Cerebellar cortex (tissue), 1 donor: ENCODE measurements around the gene ADGRG4.

Source experiments
- DNase-seq: peaks from one replicate; pipeline ENCODE4 v3.0.0-alpha.2; 2015; ENCODE audit warnings: low spot score

Gene ADGRG4

DNA sequence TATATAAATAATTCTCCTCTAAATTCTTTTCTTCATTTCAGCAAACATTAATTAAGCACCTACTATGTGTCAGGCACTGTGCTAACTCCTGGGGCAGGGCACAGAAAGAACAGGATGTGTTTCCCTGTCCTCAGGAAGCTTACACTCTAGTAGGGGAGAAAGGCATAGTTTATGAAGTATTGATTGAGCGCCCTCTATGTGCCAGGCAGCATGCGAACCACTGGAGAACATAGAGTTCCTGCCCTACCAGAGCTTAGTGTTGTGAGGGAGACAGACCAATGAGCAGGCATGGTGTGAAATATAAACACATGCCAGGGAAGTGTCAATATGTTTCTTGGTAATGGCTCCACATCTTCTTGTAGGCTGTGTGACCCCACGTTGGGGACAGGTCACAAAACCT, 3.7 kb downstream of the ADGRG4 start:
- DNase-seq = no peak

DNA sequence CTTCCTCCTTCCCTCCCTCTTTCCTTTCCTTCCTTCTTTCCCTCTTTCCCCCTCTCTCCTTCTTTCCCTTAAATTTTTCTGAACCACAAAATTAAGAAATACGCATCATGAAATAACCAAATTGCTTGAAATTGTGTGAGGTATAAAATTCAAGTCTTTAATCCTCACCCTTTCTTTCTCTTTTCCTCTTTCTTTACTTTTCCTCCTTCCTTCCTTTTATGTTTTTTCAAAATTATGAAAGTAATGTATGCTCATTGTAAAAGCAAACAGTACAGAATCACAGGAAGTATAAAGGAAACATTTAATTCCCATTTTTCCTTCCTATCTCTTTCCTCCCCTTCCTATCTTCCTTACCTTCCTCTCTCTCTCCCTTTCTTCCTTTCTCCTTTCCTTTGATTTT, 5.4 kb downstream of the ADGRG4 start:
- no peak for DNase-seq

DNA sequence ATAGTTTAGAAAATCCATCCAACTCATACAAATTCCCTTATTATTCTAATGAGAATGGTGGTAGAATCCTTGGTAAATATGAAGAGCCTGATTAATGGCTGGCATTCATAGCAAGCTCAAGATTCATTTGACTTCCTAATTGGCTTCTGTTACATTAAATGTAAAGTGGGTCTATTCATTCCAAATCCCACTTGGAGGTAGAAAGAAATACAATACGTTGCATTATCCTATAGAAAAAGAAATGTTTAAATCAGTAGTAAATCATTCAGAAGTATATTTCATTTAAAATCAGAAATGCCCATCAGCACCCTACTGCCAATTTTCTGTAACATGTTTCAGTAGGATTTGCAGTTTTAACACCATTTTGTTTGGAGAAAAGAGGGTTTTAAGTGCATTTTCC, 6.7 kb downstream of the ADGRG4 start:
- DNase-seq = no peak

DNA sequence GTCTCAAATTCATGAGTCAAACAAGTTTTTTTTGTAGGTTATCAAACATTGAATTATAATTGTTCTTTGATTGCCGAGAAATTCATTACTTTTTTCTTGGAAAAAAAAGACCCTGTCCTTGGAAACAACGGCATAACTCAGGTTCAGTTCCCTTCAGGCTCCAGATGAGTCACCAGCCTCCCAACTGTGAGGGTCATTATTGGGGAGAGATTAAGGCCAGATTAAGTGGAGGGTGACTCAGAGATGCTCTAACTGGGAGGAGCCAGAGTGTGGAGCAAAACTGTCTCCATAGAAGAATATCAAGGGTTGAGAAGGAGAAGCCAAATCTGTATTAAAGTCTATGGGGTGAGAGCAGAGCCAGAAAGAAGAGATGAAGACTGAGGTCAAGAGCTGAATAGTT, 9.6 kb downstream of the ADGRG4 start:
- no peak for DNase-seq

DNA sequence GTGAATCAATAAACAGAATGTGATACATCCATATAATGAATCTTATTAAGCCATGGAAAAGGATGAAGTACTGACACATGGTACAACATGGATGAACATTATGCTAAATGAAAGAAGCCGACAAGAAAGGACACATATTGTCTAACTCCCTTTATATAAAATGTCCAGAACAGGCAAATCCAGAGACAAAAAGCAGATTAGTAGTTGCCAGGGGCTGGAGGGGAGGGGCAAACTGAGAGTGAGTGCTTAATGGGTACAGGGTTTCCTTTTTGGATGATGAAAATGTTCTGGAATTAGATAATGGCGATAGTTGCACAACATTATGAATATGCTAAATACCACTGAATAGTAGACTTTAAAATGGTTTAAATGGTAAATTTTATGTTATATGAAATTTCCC, 17.4 kb downstream of the ADGRG4 start:
- DNase-seq = no peak

DNA sequence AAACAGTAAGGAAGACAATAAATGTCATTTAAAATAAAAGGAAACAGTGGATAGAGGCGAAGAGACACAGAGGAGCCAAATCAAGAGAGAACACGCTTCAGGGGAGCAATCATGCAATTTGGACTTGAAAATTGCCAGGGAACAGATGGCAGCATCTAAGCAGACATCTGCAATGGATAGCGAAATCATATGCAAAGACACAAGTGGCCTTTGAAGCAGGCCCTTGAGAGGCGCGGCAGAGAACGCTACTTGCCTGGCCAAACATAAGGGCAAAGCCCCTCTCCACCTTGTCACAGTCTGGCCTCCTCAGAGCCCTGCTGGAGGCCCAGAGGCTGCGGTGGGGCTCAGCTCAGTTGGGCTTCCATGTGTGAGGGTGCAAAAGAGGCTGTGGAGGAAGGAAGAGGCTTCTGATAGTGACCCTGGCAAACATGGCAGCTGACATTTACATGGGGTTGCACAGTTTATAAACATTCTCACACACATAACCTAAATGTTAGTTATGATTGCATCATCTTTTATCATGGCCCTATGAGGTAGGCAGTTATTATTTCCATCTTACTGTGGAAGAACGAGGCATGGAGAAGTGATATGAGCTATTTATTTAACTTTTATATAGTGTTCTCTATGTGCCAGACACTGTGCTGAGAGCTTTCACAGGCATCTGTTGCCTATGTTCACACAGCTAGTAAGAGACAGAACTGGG, 18.3 kb downstream of the ADGRG4 start:
- peak; percentile 55 for DNase-seq

DNA sequence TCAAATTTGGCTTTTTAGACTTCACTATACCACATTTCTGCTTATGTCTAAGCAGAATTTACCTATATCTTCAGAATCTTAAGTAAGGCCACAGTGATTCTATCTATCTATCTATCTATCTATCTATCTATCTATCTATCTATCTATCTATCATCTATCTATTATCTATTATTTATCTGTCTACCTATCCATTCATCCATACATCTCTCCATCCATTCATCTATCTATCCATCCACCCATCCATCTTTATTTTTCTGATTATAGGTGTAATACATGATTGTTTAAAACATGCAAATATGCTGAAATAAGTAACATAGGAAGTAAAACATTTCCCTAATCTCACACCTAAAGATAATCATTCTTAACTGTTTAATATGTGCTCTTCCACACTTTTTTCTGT, 18.8 kb downstream of the ADGRG4 start:
- DNase-seq = no peak

DNA sequence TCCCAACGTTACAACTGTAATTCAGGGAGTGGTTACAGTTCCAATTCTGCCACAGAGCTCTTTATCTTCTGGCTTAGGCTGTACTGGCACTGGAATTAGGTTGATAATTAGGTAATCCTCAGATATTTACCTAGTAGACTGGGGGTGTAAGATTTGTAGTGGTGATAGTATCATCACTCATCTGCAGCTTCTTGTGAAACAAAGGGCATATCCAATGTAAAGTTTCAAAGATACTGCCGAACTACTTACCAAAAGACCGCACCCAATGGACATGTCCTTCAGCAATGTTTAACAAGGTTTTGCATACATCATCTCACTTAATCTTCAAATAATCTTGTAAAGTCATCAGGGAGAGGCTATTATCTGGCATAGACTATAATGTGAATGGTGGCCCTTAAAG, 20.8 kb downstream of the ADGRG4 start:
- no peak for DNase-seq

DNA sequence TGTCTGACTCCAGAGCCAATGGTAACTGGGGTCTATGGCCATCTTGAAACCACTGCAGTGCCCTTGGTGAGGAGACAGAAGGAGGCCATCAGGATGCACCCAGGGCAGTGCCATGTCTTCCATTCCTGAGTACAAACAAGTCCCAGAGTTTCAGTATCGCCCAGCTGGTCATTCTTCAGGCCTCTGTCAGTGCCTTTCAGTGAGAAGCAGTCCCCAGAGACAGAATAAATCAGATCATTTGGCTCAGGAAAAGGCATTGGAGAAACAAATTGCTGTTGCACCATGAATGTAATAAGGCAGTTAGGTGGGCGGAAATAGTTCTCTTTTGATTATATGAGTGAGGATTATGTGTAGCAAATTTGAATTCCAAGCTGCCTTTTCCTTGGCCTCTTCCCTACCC, 21.3 kb downstream of the ADGRG4 start:
- no peak for DNase-seq

DNA sequence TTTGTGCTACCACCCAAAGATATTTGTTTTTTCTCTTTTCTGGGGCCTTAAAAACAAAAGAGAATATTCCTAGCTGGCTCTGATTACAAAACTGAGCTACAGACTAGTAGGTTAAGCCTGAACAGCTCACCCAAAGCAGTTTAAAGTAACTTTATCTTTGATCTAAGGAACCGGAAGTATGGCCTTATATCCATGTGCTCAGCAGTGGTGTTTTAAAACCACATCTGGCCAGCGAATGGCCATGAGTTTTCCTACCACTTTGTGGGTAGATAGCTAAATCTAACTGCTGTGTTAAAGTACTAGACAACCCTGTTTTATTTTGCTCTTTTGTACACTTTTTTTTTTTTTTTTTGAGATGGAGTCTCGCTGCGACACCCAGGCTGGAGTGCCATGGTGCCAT, 24.6 kb downstream of the ADGRG4 start:
- DNase-seq = no peak

DNA sequence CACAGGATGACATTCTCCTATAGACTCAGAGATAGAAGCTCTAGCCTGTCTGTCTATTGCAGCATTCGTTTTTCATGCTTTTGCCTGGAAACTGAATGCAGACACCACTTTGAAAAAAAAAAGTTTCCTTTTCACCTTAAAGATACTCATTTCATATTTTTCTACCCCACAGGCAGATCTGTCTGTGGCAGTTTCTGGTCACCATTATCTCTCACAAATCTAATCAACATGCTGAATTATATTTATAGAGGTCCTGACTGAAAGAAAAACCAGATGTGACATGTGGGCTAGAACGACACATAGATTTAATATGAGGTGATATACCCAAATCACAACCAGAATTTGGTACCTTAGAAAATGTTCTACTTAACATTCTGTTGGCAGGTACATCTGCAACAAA, 28.2 kb downstream of the ADGRG4 start:
- no peak for DNase-seq

DNA sequence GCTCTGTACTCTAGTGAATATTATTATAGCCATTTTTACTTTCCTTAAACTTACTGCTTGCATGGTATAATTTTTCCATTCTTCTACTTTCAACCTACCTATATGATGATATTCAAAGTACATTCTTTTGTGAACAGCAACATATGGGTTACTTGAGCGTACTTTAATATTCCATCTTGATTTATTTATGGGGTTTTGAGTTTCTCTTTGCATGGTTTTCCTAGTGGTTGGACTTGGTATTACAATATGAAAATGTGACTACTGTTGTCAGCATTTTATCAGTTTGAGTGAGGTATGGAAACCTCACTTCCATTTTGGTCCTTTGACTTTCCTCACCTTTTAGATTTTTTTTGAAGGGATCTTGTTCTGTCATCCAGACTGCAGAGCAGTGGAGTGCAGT, 35.9 kb downstream of the ADGRG4 start:
- no peak for DNase-seq

DNA sequence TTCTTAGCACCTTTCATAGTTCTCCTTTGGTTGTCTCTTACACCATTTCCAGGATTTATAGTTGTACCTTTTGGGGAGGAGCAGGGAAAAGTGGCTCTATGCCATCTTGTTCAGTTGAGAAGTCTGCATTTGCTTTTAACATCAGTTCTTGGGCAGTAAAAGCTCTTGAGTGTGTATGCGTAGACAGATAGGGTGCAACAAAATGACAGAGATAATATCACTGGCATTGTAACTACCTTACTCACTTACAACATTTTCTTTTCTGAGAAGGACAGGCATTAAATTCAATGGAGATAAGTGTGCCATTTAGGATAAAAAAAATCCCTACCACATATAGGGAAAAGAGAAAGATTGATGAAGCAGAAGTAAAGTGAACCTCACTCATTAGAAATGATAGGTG, 38.9 kb downstream of the ADGRG4 start:
- no peak for DNase-seq

DNA sequence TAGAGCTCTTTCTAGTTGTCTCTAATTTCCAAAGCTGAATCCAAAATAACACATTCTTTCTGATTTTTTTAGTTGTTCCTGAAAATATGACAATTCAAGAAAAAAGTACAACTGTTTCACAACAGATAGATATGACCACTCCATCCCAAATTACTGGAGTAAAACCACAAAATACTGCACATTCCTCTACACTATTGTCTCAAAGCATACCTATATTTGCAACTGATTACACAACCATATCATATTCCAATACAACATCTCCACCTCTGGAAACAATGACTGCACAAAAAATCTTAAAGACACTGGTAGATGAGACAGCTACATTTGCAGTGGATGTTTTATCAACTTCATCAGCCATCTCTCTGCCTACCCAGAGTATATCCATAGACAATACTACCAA, 43.6 kb downstream of the ADGRG4 start:
- no peak for DNase-seq

DNA sequence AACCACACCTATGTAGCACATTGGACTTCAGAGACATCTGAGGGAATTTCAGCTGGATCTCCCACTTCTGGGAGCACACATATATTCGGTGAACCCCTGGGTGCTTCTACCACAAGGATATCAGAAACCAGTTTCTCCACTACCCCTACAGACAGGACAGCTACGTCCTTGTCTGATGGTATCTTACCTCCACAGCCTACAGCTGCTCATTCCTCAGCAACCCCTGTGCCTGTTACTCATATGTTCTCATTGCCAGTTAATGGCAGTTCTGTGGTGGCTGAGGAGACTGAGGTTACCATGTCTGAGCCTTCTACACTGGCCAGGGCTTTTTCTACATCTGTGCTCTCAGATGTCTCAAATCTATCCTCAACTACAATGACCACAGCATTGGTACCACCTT, 45.7 kb downstream of the ADGRG4 start:
- no peak for DNase-seq

DNA sequence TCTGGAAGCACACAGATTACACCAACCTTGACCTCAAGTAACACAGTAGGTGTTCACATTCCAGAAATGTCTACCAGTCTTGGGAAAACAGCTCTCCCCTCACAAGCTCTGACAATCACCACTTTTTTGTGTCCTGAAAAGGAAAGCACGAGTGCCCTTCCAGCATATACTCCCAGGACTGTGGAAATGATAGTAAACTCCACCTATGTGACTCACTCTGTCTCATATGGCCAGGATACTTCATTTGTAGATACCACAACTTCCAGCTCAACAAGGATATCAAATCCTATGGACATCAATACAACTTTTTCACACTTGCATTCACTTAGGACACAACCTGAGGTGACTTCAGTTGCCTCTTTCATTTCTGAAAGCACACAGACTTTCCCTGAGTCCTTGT, 46.9 kb downstream of the ADGRG4 start:
- DNase-seq = no peak

DNA sequence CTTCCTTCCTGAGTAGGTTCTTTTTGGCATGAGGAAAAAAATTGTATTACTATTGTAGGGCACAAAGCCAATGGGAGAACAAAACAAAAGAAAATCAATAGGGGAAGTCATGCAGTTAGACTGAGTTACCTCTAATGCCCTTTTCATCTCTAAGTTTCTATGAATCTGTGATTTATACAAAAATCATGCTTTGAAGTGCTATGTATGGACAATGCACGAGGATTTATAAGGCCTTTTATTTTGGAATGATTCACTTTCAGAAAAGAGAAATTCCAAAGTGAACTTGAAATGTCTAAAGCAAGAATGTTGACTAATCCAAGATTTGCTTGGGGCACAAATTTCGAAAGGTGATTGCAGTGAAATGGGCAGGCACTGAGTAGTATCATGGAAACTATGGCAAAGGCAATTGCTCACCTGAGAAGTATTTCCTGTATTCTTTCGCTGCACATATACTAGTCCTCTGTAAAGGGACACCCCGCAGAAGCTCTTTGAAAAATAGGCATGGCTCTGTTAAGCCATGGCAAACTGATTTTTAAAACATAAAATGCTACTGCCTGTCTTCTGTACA, 52.8 kb downstream of the ADGRG4 start:
- no peak for DNase-seq

DNA sequence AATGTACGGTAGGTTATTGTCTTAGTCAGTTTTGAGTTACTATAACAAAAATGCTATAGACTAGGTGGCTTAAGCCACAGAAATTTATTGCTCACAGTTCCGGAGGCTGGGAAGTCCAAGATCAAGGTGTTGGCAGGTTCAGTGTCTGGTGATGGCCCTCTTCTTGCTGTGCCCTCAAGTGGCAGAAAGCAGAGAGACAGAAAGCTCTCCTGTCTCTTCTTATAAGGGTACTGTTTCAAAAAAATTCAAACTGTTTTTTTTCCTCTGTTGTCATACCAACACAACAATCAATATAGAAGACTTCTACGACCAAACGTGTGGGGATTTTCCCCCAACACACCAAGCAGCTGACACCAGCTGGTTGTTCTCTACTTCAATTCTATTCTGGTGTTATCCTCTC, 53.4 kb downstream of the ADGRG4 start:
- no peak for DNase-seq

DNA sequence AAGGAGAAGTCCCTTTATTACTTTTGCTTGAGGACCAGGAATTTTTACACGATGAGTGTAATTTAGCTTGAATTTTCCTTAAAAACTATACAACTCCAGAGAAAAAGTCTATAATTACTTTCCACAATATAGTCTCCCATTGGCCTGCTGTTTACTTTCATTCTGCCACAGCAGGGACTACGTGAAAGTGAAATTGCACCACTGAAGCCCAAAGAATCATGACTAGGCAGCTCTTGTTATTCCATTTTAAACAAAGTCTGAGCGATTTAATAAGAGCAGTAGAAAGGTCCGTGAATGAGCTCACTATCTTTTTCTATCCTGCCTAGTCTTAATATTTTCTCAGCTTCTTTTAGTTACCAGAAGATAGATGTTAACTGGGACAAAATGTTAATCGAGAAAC, 68.6 kb downstream of the ADGRG4 start:
- DNase-seq = no peak

DNA sequence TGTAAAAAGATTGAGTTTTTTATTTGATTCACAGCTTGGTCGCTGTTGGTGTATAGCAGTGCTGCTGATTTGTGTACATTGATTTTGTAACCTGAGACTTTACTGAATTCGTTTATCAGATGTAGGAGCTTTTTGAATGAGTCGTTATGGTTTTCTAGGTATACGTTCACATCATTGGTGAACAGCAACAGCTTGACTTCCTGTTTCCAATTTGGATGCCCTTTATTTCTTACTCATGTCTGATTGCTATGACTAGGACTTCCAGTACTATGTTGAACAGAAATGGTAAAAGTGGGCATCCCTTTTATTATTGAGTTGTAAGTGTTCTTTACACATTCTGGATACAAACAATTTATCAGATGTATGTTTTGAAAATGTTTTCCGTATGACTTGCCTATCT, 76.0 kb downstream of the ADGRG4 start:
- DNase-seq = no peak

DNA sequence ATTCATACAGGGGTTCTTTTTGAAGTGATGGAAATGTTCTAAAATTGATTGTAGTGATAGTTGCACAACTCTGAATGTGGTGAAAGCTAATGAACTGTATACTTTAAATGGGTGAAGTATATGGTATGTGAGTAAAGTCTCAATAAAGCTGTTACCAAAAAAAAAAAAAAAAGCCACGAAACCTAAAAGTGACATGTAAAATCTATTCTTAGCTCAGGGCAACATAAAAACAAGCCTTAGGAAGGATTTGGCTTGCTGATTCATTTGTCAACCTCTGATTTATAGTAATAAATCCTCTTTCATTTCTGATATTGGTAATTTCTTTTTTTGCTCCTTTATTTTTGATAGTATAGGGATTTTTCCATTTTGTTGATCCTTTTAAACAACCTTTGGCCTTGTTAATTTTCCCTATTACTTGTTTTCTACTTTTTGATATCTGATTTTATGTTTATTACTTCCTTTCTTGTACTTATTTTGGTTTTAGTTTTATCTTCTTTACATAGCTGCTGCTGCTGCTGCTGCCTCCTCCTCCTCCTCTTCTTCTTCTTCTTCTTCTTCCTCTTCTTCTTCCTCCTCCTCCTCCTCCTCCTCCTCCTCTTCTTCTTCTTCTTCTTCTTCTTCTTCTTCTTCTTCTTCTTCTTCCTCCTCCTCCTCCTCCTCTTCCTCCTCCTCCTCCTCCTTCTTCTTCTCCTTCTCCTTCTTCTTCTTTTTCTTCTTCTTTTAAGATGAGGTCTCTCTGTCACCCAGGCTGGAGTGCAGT, 79.4 kb downstream of the ADGRG4 start:
- DNase-seq = no peak

DNA sequence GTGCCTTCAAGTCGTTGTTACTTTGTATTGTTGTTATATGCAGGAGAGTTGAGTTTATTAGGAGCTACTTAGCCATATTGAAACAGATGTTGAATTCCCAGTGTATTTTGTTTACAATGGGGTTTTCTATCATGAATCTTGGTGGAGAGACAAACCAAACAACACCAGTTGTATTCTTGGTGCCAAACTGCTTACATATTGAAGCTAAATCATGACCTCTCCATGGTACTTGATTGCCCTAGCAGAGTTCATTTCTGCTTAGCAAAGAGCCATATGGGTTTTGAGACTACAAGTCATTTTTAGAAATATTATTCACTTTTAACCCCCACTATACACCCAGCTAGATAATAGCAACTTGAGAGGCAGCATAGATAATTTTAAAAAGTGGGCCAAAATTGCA, 85.4 kb downstream of the ADGRG4 start:
- no peak for DNase-seq

DNA sequence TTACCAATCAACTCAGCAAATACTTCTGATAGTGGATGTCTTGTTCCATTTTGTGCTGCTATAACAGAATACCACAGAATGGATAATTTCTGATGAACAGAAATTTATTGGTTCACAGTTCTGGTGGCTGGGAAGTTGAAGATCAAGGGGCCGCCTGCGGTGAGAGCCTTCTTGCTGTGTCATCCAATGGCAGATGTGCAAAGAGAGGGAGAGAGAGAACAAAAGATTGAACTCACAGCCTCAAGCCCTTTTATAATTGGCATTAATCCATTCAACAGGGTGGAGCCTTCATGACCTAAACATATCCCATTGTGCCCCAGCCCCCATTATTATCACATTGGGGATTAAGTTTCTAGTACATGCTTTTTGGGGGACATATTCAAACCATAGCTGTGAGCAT, 86.1 kb downstream of the ADGRG4 start:
- DNase-seq = no peak
